Fibroblast of gingiva (primary cell): Measurements from ENCODE around the gene IRX2.

Experiments
- DNase-seq: peaks from one replicate; pipeline ENCODE4 v3.0.0-alpha.2; 2011; ENCODE audit warnings: low read depth

The IRX2 gene

DNA sequence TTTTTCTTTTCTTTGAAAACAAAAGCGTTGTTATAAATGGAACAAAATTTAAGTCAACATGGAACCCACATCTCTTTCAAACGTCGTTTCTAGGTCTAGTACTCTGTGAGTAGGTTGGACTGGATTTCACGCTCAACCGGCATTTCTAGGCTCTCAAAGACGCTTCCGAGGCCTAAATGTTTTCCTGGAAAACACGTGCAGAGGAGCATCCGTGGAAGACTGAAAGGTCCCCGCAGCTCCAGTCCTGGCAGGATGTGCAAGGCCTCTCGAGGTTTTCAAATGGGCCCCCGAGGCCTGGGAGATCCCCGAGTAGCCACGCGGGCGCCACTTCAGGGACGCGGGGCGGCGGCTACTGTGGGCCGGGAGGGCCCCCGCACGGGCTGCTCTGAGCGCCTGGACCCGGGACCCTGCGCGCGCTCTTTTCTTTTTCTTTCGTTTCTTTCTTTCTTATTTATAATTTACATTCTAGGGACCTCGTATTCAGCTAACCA is 4.2 kb upstream of the IRX2 start:
- DNase-seq = no peak

DNA sequence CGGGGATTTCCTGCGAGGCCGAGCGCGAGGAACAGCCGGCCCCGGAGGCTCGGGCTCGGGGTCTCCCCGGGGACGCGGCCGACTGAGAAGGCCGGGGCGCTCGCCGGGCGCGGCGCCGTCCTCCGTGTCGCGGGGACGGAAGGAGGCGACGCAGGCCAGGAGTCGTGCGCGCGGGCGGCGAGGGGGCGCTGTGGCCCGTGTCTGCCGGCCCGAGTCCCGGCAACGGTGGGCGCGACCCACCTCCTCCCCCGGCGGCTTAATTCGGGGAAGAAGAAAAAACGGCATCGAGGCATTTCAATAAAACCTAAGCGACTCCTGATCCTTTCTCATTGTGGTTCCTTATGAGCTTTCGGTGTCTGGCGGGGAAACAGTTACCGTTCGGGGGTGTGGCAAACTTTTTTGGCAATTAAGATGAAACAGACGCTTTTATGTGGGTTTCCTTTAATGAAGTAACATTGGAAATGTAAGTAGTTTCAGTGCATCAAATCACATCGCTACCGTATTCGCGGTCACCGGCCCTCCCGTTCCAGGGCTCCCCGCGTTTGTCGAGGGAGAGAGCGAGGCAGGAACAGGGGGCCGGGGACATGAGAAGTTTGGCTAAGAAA is 3.7 kb upstream of the IRX2 start:
- no peak for DNase-seq

DNA sequence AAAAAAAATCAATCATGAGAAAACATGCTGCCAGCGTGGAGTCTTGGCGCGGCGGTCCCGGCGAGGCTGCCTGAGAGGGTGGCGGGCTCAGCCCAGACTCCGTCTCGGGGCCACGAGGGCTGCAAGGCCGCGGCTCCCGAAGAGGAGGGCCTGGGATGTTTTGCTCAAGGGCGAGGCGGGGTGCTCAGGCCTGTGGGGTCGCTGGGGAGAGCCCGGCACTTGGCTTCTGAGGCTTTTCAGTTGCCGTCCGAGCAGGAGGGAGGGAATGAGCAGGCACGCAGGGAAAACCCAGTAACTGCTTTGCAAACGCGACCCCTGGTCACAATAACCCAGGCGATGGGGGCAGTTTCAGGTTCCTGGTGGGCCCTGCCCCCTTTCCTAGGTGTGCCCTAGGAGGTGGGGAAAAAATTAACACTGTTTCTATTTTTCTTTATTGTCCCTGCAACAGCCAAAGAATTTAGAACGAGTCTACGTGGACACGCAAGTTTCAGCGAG is 3.2 kb upstream of the IRX2 start:
- DNase-seq = no peak

DNA sequence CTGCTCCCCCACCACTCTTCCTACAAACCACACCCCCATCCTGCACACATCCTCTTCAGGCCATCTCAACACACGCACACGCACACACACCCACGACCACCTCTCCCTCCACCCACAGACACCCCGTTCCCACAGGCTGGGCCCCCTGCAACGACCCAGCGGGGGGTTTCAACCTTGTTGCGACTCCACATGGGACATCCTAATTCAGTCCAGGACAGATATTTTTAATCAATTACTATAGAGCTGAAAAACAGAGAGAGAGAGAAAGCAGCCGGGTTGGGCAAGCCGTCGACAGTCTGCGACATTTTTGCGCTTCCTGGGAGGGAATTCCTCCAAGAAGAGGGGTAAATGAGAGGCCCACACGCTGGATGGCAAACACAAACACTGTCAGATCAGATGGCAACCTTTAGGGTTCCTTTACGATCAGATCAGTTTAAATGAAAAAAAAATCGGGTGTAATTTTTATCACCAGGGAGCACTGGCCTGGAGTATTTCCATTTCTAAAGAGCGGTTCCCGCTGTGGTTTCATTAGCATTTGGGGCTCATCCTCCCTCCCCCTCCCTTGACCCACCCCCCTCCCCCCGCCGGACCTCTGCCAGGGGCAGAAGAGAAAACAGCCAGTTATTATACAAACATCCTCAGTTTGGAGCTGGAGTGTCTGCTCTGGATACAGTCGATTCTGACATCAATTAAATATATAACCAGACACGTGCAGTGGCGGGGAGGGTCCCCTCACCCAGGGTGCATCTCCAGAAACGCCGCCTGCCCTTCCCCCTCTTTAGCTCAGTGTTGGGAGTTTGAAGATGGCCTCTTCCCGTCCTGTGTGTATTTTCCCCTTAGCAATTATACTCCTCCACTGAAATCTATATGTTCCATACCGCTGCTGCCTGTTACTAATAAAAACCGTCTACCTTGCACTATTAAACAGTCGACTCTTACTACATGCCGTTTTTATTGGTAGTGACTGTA is 2.3 kb upstream of the IRX2 start:
- DNase-seq = no peak

DNA sequence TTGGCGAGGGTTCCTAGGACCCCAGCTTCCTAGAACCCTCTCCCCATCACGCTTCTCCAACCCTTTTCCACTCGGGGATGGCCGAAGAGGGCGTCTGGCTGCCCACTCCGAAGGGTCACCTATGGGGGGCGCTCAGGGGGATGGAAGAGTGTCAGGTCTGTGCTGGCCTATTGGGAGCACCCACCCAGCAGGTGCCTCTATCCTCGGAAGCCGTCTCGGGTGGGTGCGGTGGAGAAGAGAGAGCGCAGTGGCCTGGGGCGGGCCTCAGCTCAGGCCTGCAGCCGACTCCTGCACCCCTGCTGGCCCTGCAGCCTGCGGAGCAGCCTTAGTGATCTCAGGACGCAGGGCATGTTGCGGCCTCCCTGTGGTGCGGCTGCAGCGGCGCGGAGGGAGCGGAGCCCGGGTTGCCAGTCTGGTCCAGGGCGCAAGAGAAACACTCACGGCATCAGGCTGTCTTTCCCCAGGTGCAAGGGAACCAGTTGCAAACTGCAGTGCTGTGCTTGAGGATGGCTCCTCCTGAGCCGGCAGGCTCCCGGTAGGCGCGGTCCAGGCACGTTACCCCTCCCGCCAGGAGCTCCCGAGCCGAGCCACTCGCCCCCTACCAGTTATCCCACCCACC is 1.5 kb upstream of the IRX2 start:
- DNase-seq = no peak

DNA sequence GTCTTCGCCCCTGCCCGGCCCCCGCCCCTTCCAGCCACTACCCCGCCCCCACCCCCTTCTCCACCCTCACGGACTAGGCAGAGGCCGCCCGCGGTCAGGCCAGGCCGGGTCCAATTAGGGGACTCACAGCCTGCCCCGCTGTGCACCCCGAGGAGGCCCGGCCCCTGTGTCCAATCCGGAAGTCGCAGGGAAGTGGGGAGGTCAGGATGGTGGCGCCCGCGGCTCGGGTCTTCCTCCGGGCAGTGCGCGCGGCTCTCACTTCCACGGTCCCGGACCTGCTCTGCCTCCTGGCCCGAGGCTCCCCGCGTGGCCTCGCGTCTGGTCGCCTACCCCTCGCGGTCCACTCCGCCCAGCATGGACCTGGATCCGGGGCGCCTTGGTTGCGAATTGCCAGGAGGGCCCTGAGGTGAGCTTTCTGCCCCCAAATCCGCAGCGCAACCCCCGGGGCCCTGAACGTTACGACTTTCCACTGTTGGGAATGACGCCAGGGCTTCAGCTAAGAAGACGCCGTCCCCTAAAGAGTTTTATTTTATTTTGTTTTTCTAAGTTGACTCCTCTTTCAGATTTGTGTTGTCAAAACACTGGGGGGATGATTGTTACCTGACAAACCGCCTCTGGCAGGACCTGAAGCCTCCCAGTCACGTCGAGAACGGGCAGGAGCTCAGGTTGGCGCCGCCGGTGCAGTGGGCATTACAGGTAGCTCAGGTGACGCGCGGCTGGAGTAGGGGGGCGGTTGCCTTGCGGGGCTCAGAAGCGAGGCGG is 763 bp upstream of the IRX2 start:
- DNase-seq = no peak

DNA sequence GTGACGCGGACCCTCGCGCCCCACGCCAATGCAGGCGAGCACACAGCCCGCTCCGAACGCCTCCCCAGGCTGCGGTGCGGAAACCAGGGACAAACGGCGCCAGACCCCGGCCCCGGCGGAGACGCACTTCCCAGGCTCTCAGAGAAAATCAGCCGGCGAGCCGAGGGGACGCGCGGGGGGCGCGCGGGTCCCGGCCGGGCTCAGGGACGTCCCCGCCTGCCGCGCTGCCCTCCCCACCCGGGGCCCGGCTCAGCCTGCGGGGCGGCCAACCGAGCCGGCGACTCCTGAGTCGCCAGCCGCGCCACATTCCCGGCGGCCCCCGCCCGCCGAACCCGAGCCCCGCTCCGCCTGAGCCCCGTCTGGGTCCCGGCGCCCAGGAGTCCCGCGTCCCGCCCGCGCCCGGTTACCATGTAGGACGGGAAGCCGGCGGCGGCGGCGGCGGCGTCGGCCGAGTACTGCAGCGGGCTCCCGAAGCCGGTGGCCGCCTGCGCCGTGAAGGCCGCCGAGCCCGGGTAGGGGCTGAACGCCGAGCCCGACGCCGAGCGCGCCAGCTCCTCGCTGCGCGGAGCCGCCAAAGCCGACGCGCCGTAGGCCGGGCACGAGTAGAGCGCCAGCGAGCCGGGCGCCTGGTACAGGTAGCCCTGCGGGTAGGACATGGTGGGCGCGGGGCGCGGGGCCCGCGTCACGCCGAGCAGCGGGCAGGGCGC is 566 bp downstream of the IRX2 start:
- DNase-seq = no peak

DNA sequence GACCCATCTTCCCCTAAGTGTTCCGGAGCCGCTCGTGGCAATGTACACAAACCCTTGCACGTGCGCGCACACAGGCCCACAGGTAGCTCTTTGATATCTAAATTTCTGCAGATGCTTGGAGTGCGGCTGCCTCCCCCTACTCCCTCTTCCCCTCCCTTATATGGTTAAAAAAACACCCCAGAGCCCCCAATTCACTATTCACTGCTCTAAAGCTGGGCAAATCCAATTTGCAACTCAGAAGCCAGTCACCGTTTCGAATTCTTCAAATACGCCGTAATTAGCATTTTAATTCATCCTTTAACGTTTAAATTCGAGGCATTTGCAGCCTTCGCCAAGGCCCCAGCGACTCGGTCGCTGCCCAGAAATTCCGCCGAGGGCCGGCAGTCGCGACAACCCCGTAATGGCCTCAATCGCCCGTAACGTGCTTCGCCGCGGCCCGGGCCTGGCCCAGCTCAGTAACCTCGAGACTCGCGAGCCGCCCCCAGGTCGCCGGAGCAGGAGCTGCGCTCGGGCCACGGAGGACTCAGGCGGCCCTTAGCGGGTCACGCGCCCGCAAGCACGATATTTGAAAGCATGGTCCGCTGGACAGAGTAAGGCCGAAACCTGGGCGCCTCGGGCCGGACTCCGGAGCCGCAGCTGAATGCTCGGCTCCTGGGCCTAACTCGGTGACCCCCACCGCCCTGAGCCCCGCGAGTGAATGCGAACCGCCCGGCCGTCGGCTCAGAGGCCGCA is 1.3 kb downstream of the IRX2 start:
- no peak for DNase-seq

DNA sequence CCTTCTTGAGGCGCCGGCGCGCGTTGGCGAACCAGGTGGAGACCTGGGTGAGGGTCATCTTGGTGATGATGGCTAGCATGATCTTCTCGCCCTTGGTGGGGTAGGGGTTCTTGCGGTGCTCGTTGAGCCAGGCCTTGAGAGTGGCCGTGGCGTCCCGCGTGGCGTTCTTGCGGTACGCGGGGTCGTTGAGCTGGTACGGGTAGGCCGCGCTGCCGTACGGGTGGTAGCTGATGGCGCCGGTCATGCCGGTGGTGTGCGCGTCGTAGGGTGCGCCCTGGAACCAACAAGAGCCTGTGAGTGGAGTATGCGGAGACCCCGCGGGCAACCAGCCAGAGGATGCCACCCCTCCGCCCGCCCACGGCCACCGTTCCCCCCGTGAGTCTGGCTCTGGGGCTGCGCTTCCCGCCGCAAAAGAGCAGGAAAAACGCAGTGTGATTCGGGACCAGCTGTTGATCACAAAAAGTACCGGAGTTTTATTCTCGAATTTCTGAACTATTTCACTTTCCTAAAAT is 1.9 kb downstream of the IRX2 start:
- no peak for DNase-seq

DNA sequence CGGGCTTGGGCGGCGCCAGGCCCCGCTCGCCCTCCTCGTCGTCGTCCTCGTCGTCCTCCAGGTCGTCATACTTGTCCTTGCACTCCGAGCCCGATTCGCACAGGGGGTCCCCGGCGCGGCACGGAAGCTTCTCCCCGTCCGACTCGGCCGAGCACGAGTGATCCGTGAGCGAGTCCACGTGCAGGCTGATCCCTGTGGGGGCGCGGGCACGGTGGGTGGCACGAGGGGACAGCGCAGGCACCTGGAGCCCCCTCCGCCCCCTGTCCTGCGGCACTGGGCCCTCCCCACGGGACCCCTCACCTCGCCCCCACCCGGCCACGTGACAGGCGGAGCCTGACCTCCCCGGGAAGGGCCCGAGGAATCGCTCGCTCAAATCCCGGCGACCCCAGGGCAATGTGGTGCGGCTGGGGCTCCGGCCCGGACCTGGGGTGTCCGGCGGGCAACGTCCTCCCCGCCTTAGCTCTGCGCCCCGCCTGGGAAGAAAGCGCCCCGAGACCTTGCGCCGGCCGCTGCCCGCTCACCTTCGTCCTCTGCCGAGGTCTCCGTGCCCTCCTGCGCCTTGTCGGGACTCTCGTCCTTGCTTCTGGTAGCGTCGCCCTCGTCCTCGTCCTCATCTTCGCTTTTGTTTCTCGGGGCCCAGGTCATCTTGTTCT is 2.5 kb downstream of the IRX2 start:
- no peak for DNase-seq

DNA sequence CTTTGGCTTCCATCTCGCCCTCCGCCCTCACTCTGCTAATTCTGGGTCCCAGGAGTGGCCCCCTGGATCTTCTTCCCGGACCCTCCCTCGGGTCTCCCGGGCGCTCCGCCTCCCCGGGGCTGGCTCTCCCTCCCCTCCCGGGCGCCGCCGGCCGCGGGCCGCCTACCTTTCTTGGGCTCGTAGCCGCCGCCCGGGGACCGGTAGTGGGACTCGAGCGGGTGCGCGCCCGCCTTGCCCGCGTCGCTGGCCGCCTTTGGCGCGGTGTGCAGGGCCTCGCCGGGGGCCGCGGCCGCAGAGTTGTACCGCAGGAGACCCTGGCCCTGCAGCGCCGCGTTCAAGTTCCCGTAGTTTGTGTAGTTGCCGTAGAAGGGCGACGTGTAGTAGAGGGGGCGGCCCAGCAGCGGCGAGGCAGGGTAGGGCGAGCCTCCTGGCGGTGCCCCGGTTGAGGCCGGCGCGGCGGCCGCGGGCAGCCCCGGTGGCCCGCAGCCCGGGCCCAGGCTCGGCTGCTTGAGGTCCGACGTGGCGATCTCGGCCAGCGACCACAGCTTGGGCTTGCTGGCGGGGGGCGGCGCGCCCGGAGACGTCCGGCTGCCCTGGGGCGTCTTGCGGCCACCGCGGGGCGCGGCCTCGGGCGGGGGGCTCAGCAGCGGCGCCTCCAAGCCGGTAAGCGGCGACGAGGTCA is 3.2 kb downstream of the IRX2 start:
- no peak for DNase-seq

DNA sequence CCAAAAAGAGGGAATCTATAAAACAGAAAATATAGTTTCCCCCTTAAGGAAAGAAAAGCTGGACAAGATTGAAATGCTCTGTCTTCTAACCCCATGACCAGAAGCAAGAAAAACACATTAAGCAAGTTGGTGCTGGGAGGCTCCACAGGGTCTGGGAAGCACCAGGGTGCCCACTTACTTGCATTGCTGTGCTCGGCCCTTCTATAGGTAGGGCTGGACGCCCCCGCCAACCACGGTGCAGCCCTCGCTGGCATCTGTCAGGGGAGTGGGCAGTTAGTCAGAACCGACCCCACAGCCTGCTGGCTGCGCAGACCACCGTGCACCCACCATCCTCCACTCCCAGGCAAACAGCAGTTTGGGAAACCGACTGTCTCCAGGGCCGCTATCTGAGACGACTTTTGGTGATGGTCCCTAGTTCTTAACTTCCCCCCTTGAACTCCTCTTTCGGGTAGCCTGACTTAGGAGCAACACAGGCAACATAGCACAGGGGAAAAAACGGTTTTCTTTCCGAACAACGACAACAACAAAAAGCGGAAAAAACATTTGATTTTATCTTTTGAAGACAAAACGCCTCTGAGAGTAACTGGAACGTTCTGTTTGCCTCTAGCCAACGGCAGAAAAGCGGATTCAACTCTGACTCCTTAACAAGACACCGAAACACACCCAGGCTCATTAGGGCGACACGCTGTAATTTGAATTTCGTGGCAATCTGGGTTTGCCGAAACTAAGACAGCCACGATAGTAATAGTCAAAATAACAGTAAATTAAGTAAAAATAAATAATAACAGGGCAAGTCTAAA is 3.9 kb downstream of the IRX2 start:
- DNase-seq = no peak

DNA sequence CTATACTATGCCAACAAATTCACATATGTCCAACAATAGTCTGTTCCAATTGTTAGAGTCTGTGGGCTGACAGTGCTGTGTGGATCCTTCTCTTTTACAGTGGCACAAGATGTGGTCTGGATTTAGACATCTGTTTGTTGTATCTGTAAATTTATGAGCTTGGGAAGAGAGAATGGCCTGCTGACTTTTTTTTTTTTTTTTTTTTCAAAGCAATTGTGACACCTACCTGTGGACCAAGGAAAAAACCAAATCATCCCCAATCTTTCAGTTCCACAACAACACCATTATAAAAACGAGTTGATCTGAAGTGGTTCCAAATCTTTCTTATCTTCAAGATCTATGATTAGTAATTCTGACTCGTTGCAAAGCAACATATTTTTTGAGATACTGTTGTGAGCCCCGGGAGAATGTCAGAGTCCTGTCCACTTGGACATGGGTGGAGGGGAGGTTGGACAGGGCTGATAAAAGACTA is 4.9 kb downstream of the IRX2 start:
- DNase-seq = no peak

DNA sequence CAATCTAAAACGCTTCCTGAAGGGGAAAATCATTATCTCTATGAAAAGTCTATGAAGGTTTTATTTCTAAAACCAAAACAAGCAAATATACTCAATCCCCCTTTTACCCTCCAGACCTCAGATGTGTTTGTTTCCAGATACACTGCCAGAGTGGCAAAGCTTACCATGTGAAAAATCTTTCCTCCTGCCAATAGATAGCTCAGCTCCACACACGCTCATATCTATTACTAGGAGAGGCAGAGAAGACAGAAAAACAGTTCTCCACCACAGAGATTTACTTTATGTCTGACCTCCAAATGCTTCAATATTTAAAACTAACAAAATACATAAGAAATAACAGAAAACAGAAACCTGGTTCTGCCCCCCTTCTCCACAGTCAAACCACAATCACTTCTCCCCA is 7.0 kb downstream of the IRX2 start:
- DNase-seq = no peak

DNA sequence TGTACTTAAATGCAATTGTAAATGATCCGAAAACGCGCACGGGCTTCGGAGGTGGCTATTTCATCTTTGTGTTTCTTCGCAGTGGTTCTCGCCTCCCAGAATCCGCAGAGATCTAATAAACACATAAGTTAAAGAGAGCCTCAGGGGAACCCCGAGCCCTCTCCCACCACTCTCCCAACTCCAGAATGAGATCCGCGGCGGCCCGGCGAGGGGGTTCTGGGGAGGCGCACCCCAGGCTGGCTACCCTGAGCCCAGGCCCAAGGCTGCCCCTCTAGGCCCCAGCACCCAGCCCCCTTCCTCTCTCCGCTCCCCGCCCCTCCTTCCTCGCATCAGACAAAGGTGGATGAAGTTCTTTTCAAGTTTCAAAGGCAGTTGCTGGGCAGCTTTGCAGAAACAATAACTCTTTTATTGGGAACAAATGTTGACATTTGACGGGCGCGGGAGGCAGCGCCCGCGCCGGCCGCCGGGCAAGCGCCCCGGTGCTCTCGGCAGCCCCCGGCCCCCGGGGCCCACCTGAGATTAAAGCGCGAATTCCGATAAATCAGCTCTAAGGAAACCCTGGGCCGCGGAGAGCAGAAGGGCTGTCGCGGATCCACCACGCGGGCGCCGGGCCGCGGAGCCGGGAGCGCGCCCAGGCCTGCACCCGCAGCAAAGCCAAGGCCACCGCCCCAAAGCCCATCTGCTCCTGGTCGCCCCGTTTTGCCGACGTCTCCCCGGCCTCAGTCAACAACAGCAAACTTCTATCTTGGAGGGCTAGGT is 8.4 kb downstream of the IRX2 start:
- DNase-seq = no peak

DNA sequence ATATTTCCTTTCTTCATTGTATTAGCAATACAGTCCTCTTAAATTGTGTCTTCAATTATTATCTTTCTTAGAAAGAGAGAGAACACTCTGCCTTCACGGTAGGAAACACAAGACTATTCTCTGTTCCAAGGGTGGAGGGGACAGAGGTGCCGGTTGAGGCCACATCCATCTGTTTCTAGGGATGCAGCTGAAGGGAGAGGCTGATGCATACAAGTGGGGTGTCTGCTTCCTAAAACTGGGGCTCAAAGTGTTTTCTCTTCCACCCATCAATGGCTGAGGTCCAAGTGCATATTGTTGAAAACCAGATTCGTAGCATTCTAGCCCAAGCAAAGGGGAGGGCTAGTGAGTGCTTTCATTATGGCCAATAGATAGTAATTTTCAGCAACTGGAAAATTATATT is 9.5 kb downstream of the IRX2 start:
- no peak for DNase-seq

DNA sequence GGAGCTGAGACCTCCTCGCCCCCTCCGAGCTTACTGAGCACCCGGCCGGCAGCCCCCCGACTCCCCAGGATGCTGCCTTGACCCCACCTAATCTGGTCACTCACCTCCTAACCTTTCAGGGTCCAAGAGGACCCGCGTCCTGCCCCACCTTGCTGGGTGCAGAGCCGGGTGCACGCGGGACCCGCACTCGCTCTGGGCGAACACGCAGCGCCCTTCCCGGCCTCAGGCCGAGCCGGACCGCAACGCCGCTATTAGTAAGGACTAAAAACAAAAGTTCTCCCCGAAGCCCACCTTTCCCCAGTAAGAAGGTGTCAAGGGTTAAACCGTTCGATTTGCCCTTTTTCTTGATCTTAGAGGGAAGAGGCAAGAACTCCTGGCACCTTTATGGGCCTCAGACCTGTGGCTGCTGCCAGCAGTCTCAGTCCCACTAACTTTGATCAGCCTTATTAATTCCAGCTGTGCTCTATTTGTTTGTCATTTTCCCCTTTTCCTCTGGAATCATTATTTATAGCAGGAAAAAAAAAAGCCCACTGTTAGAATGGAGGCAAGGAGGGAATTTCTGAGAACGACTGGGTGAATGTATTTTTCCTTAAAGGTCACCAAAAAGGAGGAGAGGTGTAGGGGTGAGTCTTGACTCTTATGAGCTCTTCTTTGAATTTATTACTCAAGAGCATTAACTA is 10.5 kb downstream of the IRX2 start:
- no peak for DNase-seq
